ENCODE data around the gene LRCH4. TPM values are rescaled to one million over a fixed set of nuclear protein-coding genes. Genes with fewer than 3 reads are reported as not detected.

LRCH4 gene
- total and polyA plus RNA-seq, 9 of the 15 experiments (the other 6 are each of a cell fraction or from before 2014, with no cell fraction given), result 0.06 to 63.3 (median 15.0) TPM

- TF ChIP-seq FIP1L1 (IDR thresholded peaks at IDR 0.05; ENCODE audit: low read depth, low read length, poor library complexity, severe bottlenecking) (peak; percentile 95), HSF4 (CRISPR knock-in tag; IDR thresholded peaks at IDR 0.05; ENCODE audit: borderline replicate concordance) (0 out of 2 replicates have a peak, but pooled peaks have one; percentile 32), ZNF395 (CRISPR knock-in tag; IDR thresholded peaks at IDR 0.05) (no peak), ZNF584 (CRISPR knock-in tag; IDR thresholded peaks at IDR 0.05; ENCODE audit: low read depth) (no peak), RBM22 (IDR thresholded peaks at IDR 0.05; ENCODE audit: low read depth, low read length, poor library complexity, severe bottlenecking) (peak; percentile 88), E2F1 (CRISPR knock-in tag; IDR thresholded peaks at IDR 0.05) (peak; percentile 51; the same call in 1 of the 2 replicates), OTX1 (CRISPR knock-in tag; IDR thresholded peaks at IDR 0.05) (peak; percentile 89), NFE2 (IDR thresholded peaks at IDR 0.05; ENCODE audit: low read depth) (no peak), UBTF (IDR thresholded peaks at IDR 0.05; ENCODE audit: borderline replicate concordance in 1 of 2, low read depth in 2 of 2, low read length in 2 of 2) (peak in 1 of 2 experiments; percentile 11; a peak in 1 of 4 replicates), HDAC1 (IDR thresholded peaks at IDR 0.05) (peak in 1 of 2 experiments; percentile 91; a peak in 2 of 4 replicates), ZNF551 (CRISPR knock-in tag; IDR thresholded peaks at IDR 0.05) (no peak), ELK1 (CRISPR knock-in tag; IDR thresholded peaks at IDR 0.05) (no peak), HMG20B (CRISPR knock-in tag; IDR thresholded peaks at IDR 0.05) (no peak), RBBP5 (IDR thresholded peaks at IDR 0.05; ENCODE audit: borderline replicate concordance, insufficient read depth, low read length, poor library complexity, severe bottlenecking) (peak; percentile 43), ZNF12 (CRISPR knock-in tag; IDR thresholded peaks at IDR 0.05) (no peak; the same call in 1 of the 2 replicates)
Observed at GRCh38 chr7:100585511-100586265, at the start of gene LRCH4 (continued).

All from K562 (cell line).